CD8-positive, alpha-beta memory T cell (primary cell): ENCODE data around the gene CNIH2. TPM values are rescaled to one million over a fixed set of nuclear protein-coding genes. Genes with fewer than 3 reads are reported as not detected.

ENCODE experiments used
- CTCF ChIA-PET: fragments of 350-600 bp; sonication (Branson Sonifier 250); formaldehyde crosslinking; loops from one replicate; lab custom pipeline; 2021; ENCODE audit warnings: antibody characterized with exemption; lab: Charles Lee
- POLR2A ChIA-PET: fragments of 350-600 bp; sonication (Branson Sonifier 250); formaldehyde crosslinking; loops from one replicate; lab custom pipeline; 2021; ENCODE audit warnings: antibody characterized with exemption; lab: Charles Lee
- DNase-seq, 5 donors: peaks; one replicate each; pipeline versions ENCODE4 v3.0.0 to v3.0.0-alpha.2; 2020 to 2022; ENCODE audit warnings: mixed read lengths in 1 of 5
- H3K27ac ChIP-seq: one replicate; pipeline ENCODE4 v1.7.0; 2013; ENCODE audit warnings: low read depth, mild to moderate bottlenecking, low read length, moderate library complexity
- H3K27me3 ChIP-seq: 2 replicates; pipeline ENCODE4 v1.7.0; 2013; ENCODE audit warnings: low read length, mild to moderate bottlenecking; ENCODE audit not compliant: insufficient read depth, poor library complexity, severe bottlenecking
- H3K36me3 ChIP-seq: 2 replicates; pipeline ENCODE4 v1.7.0; 2013; ENCODE audit warnings: mild to moderate bottlenecking, low read length, moderate library complexity; ENCODE audit not compliant: insufficient read depth
- H3K4me1 ChIP-seq: 2 replicates; pipeline ENCODE4 v1.7.0; 2013; ENCODE audit warnings: mild to moderate bottlenecking, low read length, moderate library complexity; ENCODE audit not compliant: insufficient read depth
- H3K4me3 ChIP-seq: 2 replicates; pipeline ENCODE4 v1.7.0; 2013; ENCODE audit warnings: mild to moderate bottlenecking, low read length
- H3K9me3 ChIP-seq: 2 replicates; pipeline ENCODE4 v1.7.0; 2013; ENCODE audit warnings: mild to moderate bottlenecking, low read length
- H3K27ac Mint-ChIP-seq, 8 donors: one replicate each; pipeline ENCODE4 v1.8.0; 2020 to 2021; ENCODE audit warnings: mixed read lengths in 8 of 8, mild to moderate bottlenecking in 6 of 8, inconsistent platforms in 3 of 8, moderate library complexity in 3 of 8
- H3K27me3 Mint-ChIP-seq, 2 donors: one replicate each; pipeline ENCODE4 v1.8.0; 2020 to 2021; ENCODE audit warnings: mixed read lengths in 2 of 2, mild to moderate bottlenecking in 1 of 2, moderate library complexity in 1 of 2
- H3K36me3 Mint-ChIP-seq, 3 donors: one replicate each; pipeline ENCODE4 v1.8.0; 2020 to 2021; ENCODE audit warnings: mixed read lengths in 3 of 3, inconsistent platforms in 1 of 3, mild to moderate bottlenecking in 1 of 3
- H3K4me1 Mint-ChIP-seq, 3 donors: one replicate each; pipeline ENCODE4 v1.8.0; 2020 to 2021; ENCODE audit warnings: mixed read lengths in 3 of 3, inconsistent platforms in 1 of 3, mild to moderate bottlenecking in 1 of 3
- H3K4me3 Mint-ChIP-seq, 7 donors: one replicate each; pipeline ENCODE4 v1.8.0; 2020 to 2021; ENCODE audit warnings: mixed read lengths in 7 of 7, mild to moderate bottlenecking in 6 of 7, moderate library complexity in 4 of 7, inconsistent platforms in 2 of 7
- H3K9me3 Mint-ChIP-seq, 5 donors: one replicate each; pipeline ENCODE4 v1.8.0; 2020 to 2022; ENCODE audit warnings: mixed read lengths in 5 of 5, mild to moderate bottlenecking in 3 of 5, moderate library complexity in 2 of 5, inconsistent platforms in 1 of 5
- polyA plus RNA-seq: library from polyadenylated mRNA; unstranded; fragments of 300-500 nt; fragmentation: Illumina TruSeq; gene quantifications from one replicate; pipeline ENCODE4 v1.2.3, GENCODE V29; 2021
- total RNA-seq, 2 experiments: library from RNA; stranded (reverse); gene quantifications; one replicate each; pipeline ENCODE4 v1.2.3, GENCODE V29; 2021

The CNIH2 gene
- total and polyA plus RNA-seq, 3 experiments from 2014 or later, result 2.7 to 2.8 TPM; not detected in 1

DNA sequence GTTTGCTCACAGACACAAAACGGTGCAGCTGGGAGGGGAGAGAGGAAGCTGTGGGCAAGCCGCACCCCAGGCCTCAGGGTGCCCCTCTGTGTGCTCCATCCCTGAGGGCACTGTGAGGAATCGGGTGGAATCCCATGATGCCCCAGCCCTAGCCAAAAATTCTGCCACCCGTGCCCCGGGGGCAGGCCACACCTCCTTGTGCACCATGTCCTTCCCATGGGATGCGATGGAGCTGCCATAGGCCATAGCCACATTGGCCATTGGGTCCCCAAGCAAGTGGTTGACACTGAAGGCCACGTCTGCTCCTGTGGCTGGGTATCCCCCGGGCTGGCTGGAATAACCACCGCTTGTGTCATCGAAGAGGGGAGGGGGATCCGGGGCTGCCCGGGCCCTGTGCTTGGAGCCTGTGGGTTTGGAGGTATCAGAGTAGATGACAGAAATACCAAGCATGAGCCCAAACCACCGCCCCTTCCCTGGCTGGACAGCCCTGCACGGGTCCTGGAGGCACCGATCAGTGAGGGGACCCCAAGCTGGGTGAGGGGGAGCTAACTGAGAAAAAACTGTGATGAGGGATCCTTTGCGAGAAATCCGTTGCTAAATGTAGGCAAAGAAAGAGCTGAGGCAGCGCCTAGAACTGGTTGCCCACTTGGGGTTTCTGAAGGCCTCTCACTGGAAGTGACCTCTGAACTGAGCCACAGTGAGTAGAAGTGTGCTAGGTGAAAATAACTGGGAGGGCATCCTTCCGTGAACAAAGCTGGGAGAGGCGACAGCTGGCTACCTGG, 10.1 kb downstream of the CNIH2 start:
- H3K9me3 ChIP-seq, result no peaks in the 10 kb centered on the region
- POLR2A ChIA-PET, result interaction anchor here (0.6 to 1.8 kb wide), 4 partner anchors 20 to 63 kb away, joined by 3 to 19 read pairs (median 8); partner anchors contain the start of gene RAB1B
- no peak for DNase-seq
- Mint-ChIP-seq H3K4me1 (peaks cover 29 to 50% (median 38%) of the 10 kb centered on the region in 3 donors), H3K9me3 (no peaks in the 10 kb centered on the region), H3K27ac (peak overlapping the region; percentile 36 to 97 (median 88)), H3K36me3 (peaks cover 0 to 12% (median 4%) of the 10 kb centered on the region in 3 donors), H3K27me3 (peaks cover 5 to 14% of the 10 kb centered on the region in 2 donors), H3K4me3 (peak overlapping the region; percentile 84 to 96 (median 86))
- H3K27ac ChIP-seq, result peak overlapping the region; percentile 93
- CTCF ChIA-PET, result interaction anchor here (2.3 to 5.3 kb wide), 2 partner anchors 24 to 66 kb away, joined by 14 to 39 read pairs; no protein-coding TSS in a partner anchor
- no peaks in the 10 kb centered on the region for H3K36me3 ChIP-seq
- H3K4me3 ChIP-seq, result peak overlapping the region; percentile 73
- H3K27me3 ChIP-seq, result peaks cover 9% of the 10 kb centered on the region
- H3K4me1 ChIP-seq, result peaks cover 30% of the 10 kb centered on the region

DNA sequence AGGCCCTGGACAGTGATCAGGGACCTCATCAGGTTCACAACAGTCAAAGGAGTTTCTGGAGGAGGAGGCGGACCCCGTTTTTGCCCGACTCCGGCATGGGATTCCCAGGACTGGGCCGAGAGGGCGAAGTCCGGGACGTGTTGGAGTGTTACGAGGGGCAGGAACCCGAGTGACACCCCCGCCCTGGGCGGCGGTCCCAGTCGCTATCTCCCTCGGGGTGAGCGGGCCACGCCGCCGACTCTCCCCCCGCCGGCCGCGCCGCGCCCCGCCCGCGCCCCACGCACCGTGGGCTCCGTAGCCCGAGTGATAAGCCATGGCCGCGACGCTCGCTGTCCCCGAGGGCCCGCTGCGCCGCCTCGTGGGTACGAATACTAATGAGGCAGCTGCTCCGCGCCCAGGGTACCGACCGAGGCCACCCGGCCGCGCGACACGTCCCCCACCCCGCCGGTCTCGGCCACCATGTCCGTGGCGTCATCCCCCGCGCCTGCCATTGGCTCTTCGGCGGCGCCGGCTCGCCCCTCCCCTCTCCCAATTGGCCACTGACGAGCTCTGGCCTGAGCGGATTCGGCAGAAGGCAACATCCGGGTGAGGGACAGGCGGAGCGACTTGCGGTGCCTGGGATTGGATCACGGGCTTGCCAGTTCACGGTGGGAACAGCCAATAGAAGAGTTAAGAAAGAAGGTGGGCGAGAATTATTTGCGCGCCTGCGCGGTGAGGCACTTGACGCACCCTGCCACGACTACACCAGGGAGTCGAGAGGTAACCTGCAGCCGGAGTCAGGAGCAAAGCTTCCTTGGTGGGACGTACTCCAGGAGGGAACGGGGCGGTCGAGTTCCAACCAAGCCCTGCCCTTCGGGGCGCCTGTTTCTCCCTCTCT, 10.9 kb downstream of the CNIH2 start, which contains the start of gene YIF1A:
TSS of gene YIF1A (minus strand) at position 473 of the 877 bp plus-strand sequence. CDS start at position 315, 158 bp downstream.
- DNase-seq, result peak; percentile 98 to 99 (median 98)
- POLR2A ChIA-PET, result interaction anchor here (0.6 to 1.8 kb wide), 20 partner anchors 8 to 670 kb away, joined by 3 to 19 read pairs (median 4); partner anchors contain the start of genes B4GAT1, NPAS4, RAB1B and RBM4
- H3K4me3 ChIP-seq, result peak within 1 kb of the TSS; percentile 73
- Mint-ChIP-seq H3K4me1 (peaks cover 27 to 47% (median 35%) of the 10 kb centered on the region in 3 donors), H3K36me3 (peaks cover 0 to 12% (median 4%) of the 10 kb centered on the region in 3 donors), H3K4me3 (peak within 1 kb of the TSS; percentile 84 to 96 (median 87)), H3K9me3 (no peaks in the 10 kb centered on the region), H3K27ac (peak within 1 kb of the TSS; percentile 82 to 97 (median 91)), H3K27me3 (peaks cover 11 to 20% of the 10 kb centered on the region in 2 donors)
- H3K27me3 ChIP-seq, result peaks cover 15% of the 10 kb centered on the region
- CTCF ChIA-PET, result interaction anchor here (0.7 to 5.3 kb wide), 9 partner anchors 9 to 404 kb away, joined by 3 to 39 read pairs (median 3); partner anchors contain the start of gene MRPL11
- no peaks in the 10 kb centered on the region for H3K9me3 ChIP-seq
- H3K27ac ChIP-seq, result peak within 1 kb of the TSS; percentile 93
- no peaks in the 10 kb centered on the region for H3K36me3 ChIP-seq
- H3K4me1 ChIP-seq, result peaks cover 28% of the 10 kb centered on the region

DNA sequence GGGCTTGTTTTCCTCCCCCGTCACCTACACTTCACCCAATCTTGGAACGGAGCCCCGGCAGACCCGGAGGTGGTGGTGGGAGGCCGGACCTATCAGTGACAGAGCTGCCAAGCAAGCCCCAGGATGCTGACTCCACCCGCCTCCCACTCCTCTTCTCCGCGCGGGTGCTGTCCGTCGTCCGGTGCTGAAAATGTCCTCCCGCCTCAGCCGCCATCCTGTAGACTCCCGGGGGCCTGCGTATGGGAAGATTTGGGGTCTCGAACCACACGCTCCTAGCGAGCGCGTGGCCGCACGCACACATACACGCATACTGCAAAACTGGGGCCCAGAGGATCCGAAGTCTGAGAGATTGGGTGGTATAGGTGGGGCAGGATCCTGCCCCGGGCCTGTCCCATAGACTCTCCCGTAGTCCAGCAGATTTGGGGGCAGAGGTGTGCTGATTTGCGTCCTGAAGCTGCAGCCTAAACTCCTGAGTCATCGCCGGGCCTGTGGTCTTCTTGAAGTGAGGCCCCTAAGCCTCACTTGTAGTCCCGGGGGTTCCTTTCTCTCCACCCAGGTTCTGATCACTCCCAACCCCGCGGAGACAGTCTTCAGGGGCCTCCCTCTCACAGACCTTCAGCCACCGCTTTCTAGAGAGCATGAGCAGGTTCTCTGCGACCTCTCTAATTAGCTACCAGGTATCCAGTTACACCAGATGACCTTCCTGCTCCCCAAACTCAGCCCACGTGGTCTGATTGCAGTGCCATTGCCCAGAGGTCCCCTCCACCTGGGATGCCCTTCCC, 11.8 kb downstream of the CNIH2 start:
- Histone ChIP-seq H3K4me1 (peaks cover 28% of the 10 kb centered on the region), H3K4me3 (peak overlapping the region; percentile 73), H3K27me3 (peaks cover 15% of the 10 kb centered on the region), H3K9me3 (no peaks in the 10 kb centered on the region), H3K27ac (peak overlapping the region; percentile 93), H3K36me3 (no peaks in the 10 kb centered on the region)
- peak overlapping the region; percentile 81 to 97 (median 90) for H3K27ac Mint-ChIP-seq
- peaks cover 0 to 7% (median 4%) of the 10 kb centered on the region in 3 donors for H3K36me3 Mint-ChIP-seq
- H3K4me3 Mint-ChIP-seq, result peak overlapping the region; percentile 84 to 96 (median 87)
- CTCF ChIA-PET, result interaction anchor here (0.8 to 5.3 kb wide), 9 partner anchors 7 to 405 kb away, joined by 3 to 39 read pairs (median 3); partner anchors contain the start of gene MRPL11
- DNase-seq, result peak in 3 of 5 donors; percentile 63 to 86 (median 70)
- H3K9me3 Mint-ChIP-seq, result no peaks in the 10 kb centered on the region
- peaks cover 11 to 20% of the 10 kb centered on the region in 2 donors for H3K27me3 Mint-ChIP-seq
- POLR2A ChIA-PET, result interaction anchor here (0.6 to 1.8 kb wide), 18 partner anchors 9 to 669 kb away, joined by 3 to 19 read pairs (median 4); partner anchors contain the start of genes B4GAT1, NPAS4, RAB1B and RBM4
- peaks cover 27 to 47% (median 35%) of the 10 kb centered on the region in 3 donors for H3K4me1 Mint-ChIP-seq

DNA sequence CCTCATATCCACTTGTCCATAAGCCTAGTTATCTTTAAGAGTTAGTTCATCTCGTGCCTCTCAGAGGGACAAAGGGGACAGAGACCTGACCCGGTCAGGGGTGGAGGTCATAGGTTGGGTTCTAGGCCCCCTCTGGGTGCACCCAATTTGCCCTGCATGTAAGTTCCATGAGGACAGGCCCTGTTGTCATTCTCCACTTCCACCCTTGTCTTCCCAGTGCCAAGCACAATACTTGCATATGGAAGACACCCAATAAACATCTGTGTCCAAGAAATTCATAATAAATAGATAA, 12.3 kb downstream of the CNIH2 start:
- no peak overlapping the region for H3K4me3 ChIP-seq
- Mint-ChIP-seq H3K27me3 (peaks cover 11 to 20% of the 10 kb centered on the region in 2 donors), H3K9me3 (no peaks in the 10 kb centered on the region), H3K36me3 (peaks cover 0 to 7% (median 4%) of the 10 kb centered on the region in 3 donors), H3K4me3 (peak overlapping the region; percentile 84 to 96 (median 87)), H3K4me1 (peaks cover 27 to 47% (median 35%) of the 10 kb centered on the region in 3 donors), H3K27ac (peak overlapping the region in 6 of 8 donors; percentile 5 to 90 (median 74))
- no peak for DNase-seq
- POLR2A ChIA-PET, result interaction anchor here (1.5 kb wide), 1 partner anchor 29 kb away, joined by 3 read pairs; no protein-coding TSS in a partner anchor
- peaks cover 15% of the 10 kb centered on the region for H3K27me3 ChIP-seq
- CTCF ChIA-PET, result interaction anchor here (1.5 to 5.3 kb wide), 2 partner anchors 8 to 21 kb away, joined by 6 to 39 read pairs; no protein-coding TSS in a partner anchor
- H3K9me3 ChIP-seq, result no peaks in the 10 kb centered on the region
- H3K36me3 ChIP-seq, result no peaks in the 10 kb centered on the region
- H3K4me1 ChIP-seq, result peaks cover 28% of the 10 kb centered on the region
- H3K27ac ChIP-seq, result no peak overlapping the region

DNA sequence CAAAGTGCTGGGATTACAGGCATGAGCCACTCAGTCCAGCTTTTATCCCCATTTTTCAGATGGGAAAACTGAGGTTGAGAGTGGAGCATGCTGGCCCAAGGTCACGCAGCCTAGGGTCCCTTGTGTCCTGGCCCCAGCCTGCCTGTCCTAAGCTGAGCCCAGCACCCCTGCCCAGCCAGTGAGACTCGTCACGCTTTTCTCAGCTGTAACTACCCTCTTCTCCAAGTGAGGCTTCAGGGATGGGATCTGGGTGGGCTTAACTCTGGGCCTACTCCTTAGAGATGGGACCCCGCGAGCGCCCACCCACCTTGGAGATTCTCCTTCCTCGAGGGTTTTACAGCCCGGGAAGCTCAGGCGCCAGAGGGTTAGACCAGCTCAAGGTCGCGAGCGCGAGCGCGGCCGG, 13.3 kb downstream of the CNIH2 start:
- H3K4me3 Mint-ChIP-seq, result peak overlapping the region in 4 of 7 donors; percentile 27 to 87 (median 86)
- H3K36me3 ChIP-seq, result no peaks in the 10 kb centered on the region
- H3K9me3 ChIP-seq, result no peaks in the 10 kb centered on the region
- no peak overlapping the region for H3K4me3 ChIP-seq
- DNase-seq, result no peak
- POLR2A ChIA-PET, result interaction anchor here (0.5 to 1.4 kb wide), 6 partner anchors 9 to 1489 kb away, joined by 3 to 4 read pairs (median 4); partner anchors contain the start of genes MRPL11 and PELI3
- CTCF ChIA-PET, result interaction anchor here (0.8 to 5.3 kb wide), 4 partner anchors 9 to 511 kb away, joined by 3 to 39 read pairs (median 6); no protein-coding TSS in a partner anchor
- peaks cover 28% of the 10 kb centered on the region for H3K4me1 ChIP-seq
- H3K27me3 ChIP-seq, result peaks cover 15% of the 10 kb centered on the region
- H3K36me3 Mint-ChIP-seq, result peaks cover 0 to 5% (median 4%) of the 10 kb centered on the region in 3 donors
- H3K4me1 Mint-ChIP-seq, result peaks cover 25 to 47% (median 35%) of the 10 kb centered on the region in 3 donors
- no peaks in the 10 kb centered on the region for H3K9me3 Mint-ChIP-seq
- peak overlapping the region in 1 of 8 donors; percentile 81 for H3K27ac Mint-ChIP-seq
- no peak overlapping the region for H3K27ac ChIP-seq
- H3K27me3 Mint-ChIP-seq, result peaks cover 13 to 23% of the 10 kb centered on the region in 2 donors

DNA sequence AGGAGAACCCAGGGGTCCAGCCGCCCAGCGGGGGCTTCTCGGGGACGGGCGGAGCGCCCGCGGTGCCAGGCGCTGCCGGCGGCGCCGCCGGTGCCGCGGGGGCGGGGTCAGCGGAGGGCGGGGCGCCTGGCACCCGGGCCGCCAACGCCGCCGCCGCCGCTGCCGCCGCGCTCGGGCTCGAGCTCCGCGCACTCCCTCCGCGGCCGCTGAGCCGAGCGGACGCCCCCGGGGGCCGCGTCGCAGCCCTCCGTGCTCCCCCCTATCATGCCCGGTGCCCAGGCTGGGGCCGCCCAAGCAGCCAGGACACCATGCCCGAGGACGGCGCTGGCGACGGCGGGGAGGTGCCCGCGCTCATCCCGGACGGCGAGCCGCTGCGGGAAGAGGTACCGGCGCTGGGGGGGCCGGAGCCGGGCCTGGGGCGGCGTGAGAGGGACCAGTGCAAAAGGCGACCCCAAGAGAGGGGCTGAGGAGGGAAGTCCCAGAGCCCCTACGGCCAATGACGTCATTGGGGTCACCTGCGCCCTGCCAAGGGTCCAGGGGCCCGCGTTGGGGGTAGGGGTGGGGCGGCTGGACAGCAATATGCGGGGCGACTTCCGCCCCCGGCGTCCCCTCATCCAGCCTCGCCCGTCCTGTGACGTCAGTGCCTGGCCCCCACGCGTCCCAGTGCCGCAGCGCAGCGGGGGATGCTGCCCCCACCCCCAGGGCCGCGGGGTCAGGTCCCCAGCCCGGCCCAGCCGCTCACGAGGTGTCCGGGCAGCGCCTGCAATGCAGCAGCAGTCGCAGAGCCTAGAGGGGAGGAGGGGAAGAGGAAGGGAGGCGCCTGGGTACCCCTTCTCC, 13.9 kb downstream of the CNIH2 start, which contains the start of gene TMEM151A:
TSS of gene TMEM151A (plus strand) at position 189 of the 837 bp plus-strand sequence. CDS start at position 309, 120 bp downstream.
- Histone ChIP-seq H3K36me3 (no peaks in the 10 kb centered on the region), H3K27ac (no peak within 1 kb of the TSS), H3K27me3 (peaks cover 15% of the 10 kb centered on the region), H3K9me3 (no peaks in the 10 kb centered on the region), H3K4me1 (peaks cover 26% of the 10 kb centered on the region), H3K4me3 (no peak within 1 kb of the TSS)
- Mint-ChIP-seq H3K9me3 (no peaks in the 10 kb centered on the region), H3K4me3 (peak within 1 kb of the TSS; percentile 73 to 96 (median 86)), H3K4me1 (peaks cover 24 to 44% (median 31%) of the 10 kb centered on the region in 3 donors), H3K27me3 (peaks cover 14 to 24% of the 10 kb centered on the region in 2 donors), H3K36me3 (peaks cover 0 to 5% (median 4%) of the 10 kb centered on the region in 3 donors), H3K27ac (peak within 1 kb of the TSS in 5 of 8 donors; percentile 4 to 81 (median 29))
- ChIA-PET POLR2A (interaction anchor here (0.5 to 1.4 kb wide), 6 partner anchors 10 to 1490 kb away, joined by 3 to 4 read pairs (median 4); partner anchors contain the start of genes MRPL11 and PELI3), CTCF (interaction anchor here (0.8 to 5.3 kb wide), 4 partner anchors 9 to 512 kb away, joined by 3 to 39 read pairs (median 6); no protein-coding TSS in a partner anchor)
- DNase-seq, result no peak
